HCT116 (cell line): ENCODE data around the gene CD96. TPM values are rescaled to one million over a fixed set of nuclear protein-coding genes. Genes with fewer than 3 reads are reported as not detected.
A peak's percentile ranks its signal among the peaks of the same experiment; 100 is the strongest.

ENCODE experiments used
- ATAC-seq: fragments of 200-7000 bp; cut with Tn5 transposase; 2 replicates; pipeline ENCODE4 v1.9.1; 2020; ENCODE audit warnings: mild to moderate bottlenecking, moderate library complexity
- BruUV-seq: library from RNA; stranded (reverse); fragments of 400-500 nt; replicated peaks from 2 replicates; lab custom pipeline; 2021; lab: Mats Ljungman, UMichigan
- CTCF ChIA-PET: fragments of 300-600 bp; sonication (Branson Sonifier 250); formaldehyde crosslinking; loops from one replicate; lab custom pipeline; 2021; ENCODE audit warnings: antibody characterized with exemption; lab: Charles Lee
- POLR2A ChIA-PET: fragments of 300-600, 350-600 bp; sonication (Branson Sonifier 250); formaldehyde crosslinking; loops from one replicate; lab custom pipeline; 2021; ENCODE audit warnings: antibody characterized with exemption; lab: Charles Lee
- RAD21 ChIA-PET, 2 experiments: fragments of 300-600 bp; sonication (Branson Sonifier 250); formaldehyde crosslinking; loops; one replicate each; lab custom pipeline; 2023; ENCODE audit warnings: low total read pairs in 2 of 2; ENCODE audit not compliant: uncharacterized antibody in 2 of 2, unreplicated experiment in 2 of 2, low non-redundant PET in 1 of 2; lab: Charles Lee
- DNase-seq: peaks from one replicate; pipeline ENCODE4 v3.0.0-alpha.2; 2010; ENCODE audit warnings: low read depth, low spot score
- H2AFZ ChIP-seq: fragments of 200-600 bp; shearing (Covaris generic), sonication (generic); 2 replicates; pipeline ENCODE4 v1.6.1; 2017; ENCODE audit warnings: low read depth, mixed run types, mixed read lengths, antibody characterized with exemption, low read length; ENCODE audit not compliant: poor library complexity, severe bottlenecking
- H3K27ac ChIP-seq: 2 replicates; pipeline ENCODE4 v1.5.1; 2012; ENCODE audit warnings: low read depth, low read length
- H3K27me3 ChIP-seq: fragments of 200-600 bp; sonication (generic); 2 replicates; pipeline ENCODE4 v1.6.1; 2016; ENCODE audit warnings: mixed run types, low read length, mixed read lengths; ENCODE audit not compliant: insufficient read depth
- H3K36me3 ChIP-seq, 2 experiments: fragments of 200-500 bp in 1 of 2; fragments of 200-600 bp in 1 of 2; sonication (Bioruptor generic) in 1 of 2; sonication (generic) in 1 of 2; 2 replicates each; pipeline versions ENCODE4 v1.5.1 to v1.6.1; 2014 to 2016; ENCODE audit warnings: low read length in 2 of 2, inconsistent platforms in 1 of 2, mixed read lengths in 1 of 2, mixed run types in 1 of 2; ENCODE audit not compliant: insufficient read depth in 2 of 2, control insufficient read depth in 1 of 2
- H3K4me1 ChIP-seq, 2 experiments: fragments of 200-600 bp in 1 of 2; sonication (generic) in 1 of 2; 2 replicates each; pipeline versions ENCODE4 v1.5.1 to v1.6.1; 2012 to 2017; ENCODE audit warnings: low read length in 2 of 2, inconsistent platforms in 1 of 2, mild to moderate bottlenecking in 1 of 2, mixed read lengths in 1 of 2, mixed run types in 1 of 2, moderate library complexity in 1 of 2; ENCODE audit not compliant: insufficient read depth in 2 of 2, control insufficient read depth in 1 of 2
- H3K4me2 ChIP-seq: fragments of 200-600 bp; sonication (generic); 2 replicates; pipeline ENCODE4 v1.6.1; 2017; ENCODE audit warnings: mixed run types, low read length, mixed read lengths
- H3K4me3 ChIP-seq, 2 experiments: fragments of 200-600 bp in 1 of 2; sonication (generic) in 1 of 2; replicated peaks in 1 of 2; 2 replicates each; pipeline ENCODE4 v1.5.1; 2011 to 2016; ENCODE audit warnings: low read length in 2 of 2, control low read depth in 1 of 2, low read depth in 1 of 2, mild to moderate bottlenecking in 1 of 2, mixed read lengths in 1 of 2, mixed run types in 1 of 2
- H3K79me2 ChIP-seq: fragments of 200-600 bp; sonication (generic); 2 replicates; pipeline ENCODE4 v1.6.1; 2017; ENCODE audit warnings: mild to moderate bottlenecking, mixed run types, low read length, moderate library complexity, mixed read lengths; ENCODE audit not compliant: insufficient read depth
- H3K9ac ChIP-seq: fragments of 200-600 bp; sonication (generic); 2 replicates; pipeline ENCODE4 v1.6.1; 2016; ENCODE audit warnings: low read length, mixed read lengths
- H3K9me2 ChIP-seq: fragments of 200-600 bp; sonication (generic), shearing (Covaris generic); 2 replicates; pipeline ENCODE4 v1.6.1; 2017; ENCODE audit warnings: mixed run types, mild to moderate bottlenecking, moderate library complexity; ENCODE audit not compliant: insufficient read depth
- H3K9me3 ChIP-seq, 2 experiments: fragments of 200-500 bp in 1 of 2; fragments of 200-600 bp in 1 of 2; sonication (Bioruptor generic) in 1 of 2; sonication (generic) in 1 of 2; 2 replicates each; pipeline ENCODE4 v1.6.1; 2014 to 2017; ENCODE audit warnings: low read length in 2 of 2, mixed read lengths in 2 of 2, inconsistent platforms in 1 of 2, low read depth in 1 of 2, mild to moderate bottlenecking in 1 of 2, mixed run types in 1 of 2, moderate library complexity in 1 of 2; ENCODE audit not compliant: control insufficient read depth in 1 of 2, insufficient read depth in 1 of 2
- H4K20me1 ChIP-seq: fragments of 200-600 bp; sonication (generic), shearing (Covaris generic); 2 replicates; pipeline ENCODE4 v1.6.1; 2017; ENCODE audit warnings: mixed run types, mild to moderate bottlenecking, moderate library complexity; ENCODE audit not compliant: insufficient read depth
- CBX3 ChIP-seq: IDR thresholded peaks from 2 replicates; pipeline ENCODE4 v1.6.1; 2012; ENCODE audit warnings: low read depth
- EGR1 ChIP-seq: IDR thresholded peaks from 2 replicates; pipeline ENCODE4 v1.6.1; 2012; ENCODE audit warnings: low read depth
- FOSL1 ChIP-seq: IDR thresholded peaks from 2 replicates; pipeline ENCODE4 v1.6.1; 2012; ENCODE audit warnings: low read depth
- JUND ChIP-seq: IDR thresholded peaks from 2 replicates; pipeline ENCODE4 v1.6.1; 2012
- POLR2AphosphoS5 ChIP-seq: IDR thresholded peaks from 2 replicates; pipeline ENCODE4 v1.6.1; 2011; ENCODE audit warnings: mild to moderate bottlenecking, low read depth, low read length, moderate library complexity
- SIN3A ChIP-seq: IDR thresholded peaks from 2 replicates; pipeline ENCODE4 v1.6.1; 2012; ENCODE audit warnings: low read depth
- SP1 ChIP-seq: IDR thresholded peaks from 2 replicates; pipeline ENCODE4 v1.6.1; 2012; ENCODE audit warnings: low read depth
- TCF7L2 ChIP-seq: IDR thresholded peaks from 2 replicates; pipeline ENCODE4 v1.7.0; 2011; ENCODE audit warnings: borderline replicate concordance, inconsistent platforms; ENCODE audit not compliant: insufficient read depth, insufficient read length; ENCODE audit errors: extremely low read depth
- YY1 ChIP-seq: IDR thresholded peaks from 2 replicates; pipeline ENCODE4 v1.6.1; 2011; ENCODE audit warnings: low read length, low read depth, moderate library complexity, mild to moderate bottlenecking; ENCODE audit not compliant: insufficient replicate concordance; ENCODE audit errors: extremely low read depth
- intact Hi-C: fragments of 100-400 bp; cut with micrococcal nuclease; formaldehyde crosslinking; loops from 2 replicates; pipeline ENCODE4 v1.10.0; 2022
- total RNA-seq: library from RNA; stranded (reverse); gene quantifications from one replicate; pipeline ENCODE4 v1.2.1, GENCODE V29; 2021; ENCODE audit not compliant: unreplicated experiment
- TF ChIP-seq, protein P1 (sequence below): IDR thresholded peaks from 2 replicates; pipeline ENCODE4 v1.6.1; 2012
- TF ChIP-seq, protein P2 (sequence below): IDR thresholded peaks from 2 replicates; pipeline ENCODE4 v1.6.1; 2011; ENCODE audit warnings: mild to moderate bottlenecking, low read length, moderate library complexity; ENCODE audit not compliant: insufficient replicate concordance; ENCODE audit errors: extremely low read depth

CD96 gene
- total RNA-seq, 1 experiment from 2014 or later, result 0.42 TPM

GRCh38 chr3:111582120-111582474, 40.1 kb downstream of the CD96 start:
- TF ChIP-seq JUND, result peak; percentile 84
- TF ChIP-seq SP1, result peak; percentile 62
- peak; percentile 63; the same call in 1 of the 2 replicates for TF ChIP-seq CBX3
- TF ChIP-seq YY1, result no peak
- TF ChIP-seq, protein P1, sequence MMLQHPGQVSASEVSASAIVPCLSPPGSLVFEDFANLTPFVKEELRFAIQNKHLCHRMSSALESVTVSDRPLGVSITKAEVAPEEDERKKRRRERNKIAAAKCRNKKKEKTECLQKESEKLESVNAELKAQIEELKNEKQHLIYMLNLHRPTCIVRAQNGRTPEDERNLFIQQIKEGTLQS, result no peak
- TF ChIP-seq, protein P2, sequence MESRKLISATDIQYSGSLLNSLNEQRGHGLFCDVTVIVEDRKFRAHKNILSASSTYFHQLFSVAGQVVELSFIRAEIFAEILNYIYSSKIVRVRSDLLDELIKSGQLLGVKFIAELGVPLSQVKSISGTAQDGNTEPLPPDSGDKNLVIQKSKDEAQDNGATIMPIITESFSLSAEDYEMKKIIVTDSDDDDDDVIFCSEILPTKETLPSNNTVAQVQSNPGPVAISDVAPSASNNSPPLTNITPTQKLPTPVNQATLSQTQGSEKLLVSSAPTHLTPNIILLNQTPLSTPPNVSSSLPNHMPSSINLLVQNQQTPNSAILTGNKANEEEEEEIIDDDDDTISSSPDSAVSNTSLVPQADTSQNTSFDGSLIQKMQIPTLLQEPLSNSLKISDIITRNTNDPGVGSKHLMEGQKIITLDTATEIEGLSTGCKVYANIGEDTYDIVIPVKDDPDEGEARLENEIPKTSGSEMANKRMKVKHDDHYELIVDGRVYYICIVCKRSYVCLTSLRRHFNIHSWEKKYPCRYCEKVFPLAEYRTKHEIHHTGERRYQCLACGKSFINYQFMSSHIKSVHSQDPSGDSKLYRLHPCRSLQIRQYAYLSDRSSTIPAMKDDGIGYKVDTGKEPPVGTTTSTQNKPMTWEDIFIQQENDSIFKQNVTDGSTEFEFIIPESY, result peak; percentile 34
- peak; percentile 68; the same call in 1 of the 2 replicates for TF ChIP-seq FOSL1
- TF ChIP-seq SIN3A, result no peak; the same call in 1 of the 2 replicates
- peak; percentile 80 for TF ChIP-seq TCF7L2
- peak; percentile 44; the same call in 1 of the 2 replicates for TF ChIP-seq POLR2AphosphoS5
- no peak for TF ChIP-seq EGR1
- intact Hi-C loops, result loop anchor here (1.0 kb wide), 1 partner anchor 109 kb away; no protein-coding TSS in a partner anchor
- ATAC-seq, result peak; percentile 69

More at GRCh38 chr3:111582120-111582474, 40.1 kb downstream of the CD96 start:
- H3K9me3 ChIP-seq, result no peaks in the 10 kb centered on the region; a peak in 1 of 4 replicates
- H3K4me3 ChIP-seq, result 0 out of 4 replicates have a peak overlapping the region, but pooled peaks of 1 of the 2 experiments have one; percentile 2
- H3K4me1 ChIP-seq, result peaks cover 48 to 99% of the 10 kb centered on the region in 2 experiments
- no peaks in the 10 kb centered on the region for H3K27me3 ChIP-seq
- H3K9ac ChIP-seq, result peak overlapping the region; percentile 53
- peak; percentile 63 for DNase-seq
- POLR2A ChIA-PET, result no interaction called here
- RAD21 ChIA-PET, result no interaction called here
- TSS peak; percentile 39 for BruUV-seq
- no peaks in the 10 kb centered on the region for H3K79me2 ChIP-seq
- H3K27ac ChIP-seq, result peak overlapping the region; percentile 76
- H2AFZ ChIP-seq, result peak overlapping the region; percentile 24
- H3K9me2 ChIP-seq, result no peaks in the 10 kb centered on the region
- H3K4me2 ChIP-seq, result peak overlapping the region; percentile 67
- no peaks in the 10 kb centered on the region for H3K36me3 ChIP-seq
- CTCF ChIA-PET, result no interaction called here
- H4K20me1 ChIP-seq, result no peaks in the 10 kb centered on the region
